GM18508 (cell line): ENCODE data around the gene NRG2.

Source experiments
- ATAC-seq: cut with Tn5 transposase; IDR thresholded peaks from one replicate; pipeline ENCODE4 v1.9.1; 2021; ENCODE audit warnings: moderate number of reproducible peaks; ENCODE audit not compliant: insufficient read depth, unreplicated experiment

NRG2 gene

GRCh38 chr5:139864716-139865483 is 178.2 kb downstream of the NRG2 start:
- ATAC-seq: no peak

- ATAC-seq: no peak
Observed at GRCh38 chr5:139863855-139864558, 179.1 kb downstream of the NRG2 start.

DNA sequence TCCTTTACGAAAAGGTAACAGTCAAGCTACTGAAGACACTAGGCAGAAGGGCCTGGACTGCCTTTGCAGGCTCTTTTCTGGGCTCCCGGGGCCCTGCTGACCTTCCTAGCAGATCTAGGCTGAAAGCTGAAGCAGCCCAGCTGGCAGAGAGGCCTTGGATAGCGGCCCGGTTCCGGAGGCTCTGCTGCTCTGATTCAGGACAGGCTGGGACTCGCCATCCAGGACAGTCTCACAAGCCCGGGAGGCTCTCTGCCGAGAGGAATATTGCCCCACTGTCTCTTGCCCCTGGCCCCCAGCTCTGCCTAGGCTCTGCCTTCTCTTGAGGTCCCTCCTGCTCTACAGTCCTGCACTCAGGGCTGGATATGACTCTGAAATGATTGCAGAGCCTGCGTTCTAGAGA is 179.7 kb downstream of the NRG2 start:
- ATAC-seq: no peak

- no peak for ATAC-seq
Observed at GRCh38 chr5:139862803-139863202, 180.3 kb downstream of the NRG2 start.

DNA sequence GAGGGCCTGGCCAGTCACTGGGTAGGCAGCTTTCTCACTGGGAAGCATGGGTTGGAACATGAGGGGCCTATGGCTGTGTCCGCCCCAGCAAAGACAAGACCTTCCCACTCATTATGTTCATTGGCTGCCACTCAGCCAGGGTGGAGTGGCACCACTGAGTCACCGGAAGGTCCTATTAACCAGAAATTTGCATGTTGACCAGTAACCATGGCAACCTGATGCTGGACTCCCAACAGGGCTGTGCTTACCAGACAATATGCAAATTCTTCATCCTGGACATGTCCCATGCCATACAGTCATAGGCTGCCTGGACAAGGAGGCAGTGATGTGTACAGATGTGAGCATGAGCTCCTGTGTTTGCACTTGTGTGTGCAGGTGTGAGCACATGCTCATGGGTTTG is 180.8 kb downstream of the NRG2 start:
- ATAC-seq: no peak

DNA sequence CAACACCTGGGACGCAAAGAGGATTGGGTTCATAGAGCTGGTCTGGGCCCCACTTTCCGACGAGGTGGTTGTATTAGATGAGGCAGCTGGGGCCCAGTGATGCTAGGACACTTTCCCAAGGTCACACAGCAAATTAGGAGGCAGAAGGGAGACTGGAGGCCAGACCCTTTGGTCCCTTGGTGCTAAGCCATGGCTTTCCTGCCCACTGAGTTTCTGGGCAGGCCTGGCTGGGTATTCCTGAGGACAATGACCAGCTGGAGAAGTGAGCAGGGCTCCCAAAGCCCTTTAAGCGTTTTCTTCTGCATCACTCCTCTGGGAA is 181.3 kb downstream of the NRG2 start:
- no peak for ATAC-seq

DNA sequence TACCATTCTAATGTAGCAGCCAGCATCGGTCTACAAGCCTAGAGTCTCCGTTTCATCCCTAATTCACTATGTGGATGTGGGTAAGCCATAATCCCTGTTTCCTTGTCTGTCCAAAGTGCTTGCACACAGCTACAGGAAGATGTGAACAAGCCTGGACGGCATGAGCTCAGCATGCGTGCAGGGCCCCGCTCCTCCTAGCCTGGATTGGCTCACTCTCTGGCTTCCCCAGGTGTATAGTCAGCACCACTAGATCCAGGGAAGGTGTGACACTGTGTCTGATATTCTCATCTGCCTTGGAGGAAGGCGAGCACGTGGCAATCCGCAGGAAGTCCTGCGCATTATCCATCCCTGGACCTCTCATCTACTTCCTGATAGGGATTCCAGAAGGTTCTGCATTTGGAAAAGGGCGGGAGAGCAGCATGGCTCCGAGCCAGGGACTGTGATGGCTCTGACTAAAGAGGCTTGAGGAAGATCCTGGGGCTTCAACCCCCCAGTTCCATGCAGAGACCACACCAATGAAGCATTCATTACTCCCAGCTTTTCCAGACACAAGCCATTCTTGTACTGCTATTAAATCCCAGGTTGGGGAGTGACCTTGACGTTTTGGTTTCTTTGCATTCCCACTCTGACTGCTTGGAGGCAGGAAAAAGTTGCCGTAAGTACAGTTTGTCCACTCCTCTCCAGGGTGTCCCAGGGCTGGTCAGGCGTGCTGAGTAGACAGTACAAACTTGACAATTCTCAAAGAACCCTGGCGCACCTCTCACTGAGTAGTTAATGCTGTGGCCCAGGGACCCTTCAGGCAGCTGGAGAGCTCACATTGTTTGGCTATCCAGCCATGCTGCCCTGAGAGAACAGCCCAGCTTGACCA is 181.8 kb downstream of the NRG2 start:
- ATAC-seq: no peak

DNA sequence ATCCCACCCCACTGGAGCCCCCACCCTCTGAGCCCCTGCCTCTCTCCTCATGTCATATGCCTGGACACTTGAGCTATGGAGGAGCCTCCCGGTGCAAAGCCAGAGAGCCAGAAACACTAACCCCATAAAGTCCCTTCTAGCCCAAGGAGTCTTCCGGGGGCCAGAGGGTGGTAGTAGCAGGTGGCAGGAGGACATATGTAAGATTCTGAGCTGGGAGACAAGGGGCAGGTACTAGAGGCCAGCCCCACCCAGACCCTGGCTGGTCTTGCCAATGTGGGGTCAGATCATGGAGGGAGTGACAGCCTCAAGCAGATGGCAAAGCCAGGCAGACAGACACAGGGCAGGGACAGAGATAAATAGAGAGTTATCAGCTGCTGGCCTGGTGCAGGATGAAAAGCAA is 184.1 kb downstream of the NRG2 start:
- no peak for ATAC-seq

GRCh38 chr5:139856714-139857113 is 186.4 kb downstream of the NRG2 start:
- ATAC-seq: no peak

DNA sequence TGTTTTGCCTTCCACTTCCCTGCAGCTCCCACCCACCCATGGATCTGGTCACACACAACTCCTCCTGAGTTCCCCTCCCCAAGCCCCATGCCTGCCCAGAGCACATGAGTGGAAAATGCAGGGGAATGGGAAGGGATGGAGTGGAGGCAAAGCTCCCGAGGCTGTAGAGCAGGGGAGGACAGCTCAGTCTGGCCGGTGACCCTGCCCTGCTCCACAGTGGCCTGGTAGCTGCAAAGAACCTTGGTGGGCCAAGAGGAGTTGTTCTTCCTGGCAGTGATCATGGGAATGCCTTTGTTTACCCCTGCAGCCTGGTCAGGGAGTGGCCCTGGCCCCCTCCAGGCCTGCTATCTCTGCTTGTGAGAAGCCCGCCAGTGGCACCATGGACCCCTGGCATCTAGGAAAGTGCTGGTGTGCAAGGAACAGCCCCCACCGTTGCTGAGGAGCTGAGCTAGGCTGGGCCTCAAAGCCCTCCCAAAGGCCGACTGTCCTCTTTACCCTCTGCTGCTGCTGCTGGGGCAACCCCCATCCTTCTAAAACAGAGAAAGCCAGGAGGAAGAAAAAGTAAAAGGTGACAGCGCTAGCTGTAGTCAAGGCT is 187.1 kb downstream of the NRG2 start:
- no peak for ATAC-seq

DNA sequence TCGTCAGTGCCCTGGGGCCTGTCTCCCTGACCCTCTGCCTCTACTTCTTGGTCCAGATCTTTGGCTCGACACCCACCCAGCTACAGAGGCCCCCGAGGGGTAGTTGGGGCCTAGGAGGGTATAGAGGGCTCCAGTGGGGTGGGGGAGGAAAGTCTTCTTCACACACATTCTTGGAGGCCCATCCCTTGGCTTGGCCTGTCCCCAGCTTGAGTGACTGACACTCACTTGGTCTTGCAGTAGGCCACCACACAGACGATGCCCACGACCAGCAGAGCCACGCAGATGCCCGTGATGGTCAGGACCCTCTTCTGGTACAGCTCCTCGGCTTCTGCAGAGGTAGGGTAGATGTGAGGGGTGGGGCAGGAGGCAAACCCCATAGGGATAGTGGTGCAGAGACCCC is 187.6 kb downstream of the NRG2 start:
- no peak for ATAC-seq

DNA sequence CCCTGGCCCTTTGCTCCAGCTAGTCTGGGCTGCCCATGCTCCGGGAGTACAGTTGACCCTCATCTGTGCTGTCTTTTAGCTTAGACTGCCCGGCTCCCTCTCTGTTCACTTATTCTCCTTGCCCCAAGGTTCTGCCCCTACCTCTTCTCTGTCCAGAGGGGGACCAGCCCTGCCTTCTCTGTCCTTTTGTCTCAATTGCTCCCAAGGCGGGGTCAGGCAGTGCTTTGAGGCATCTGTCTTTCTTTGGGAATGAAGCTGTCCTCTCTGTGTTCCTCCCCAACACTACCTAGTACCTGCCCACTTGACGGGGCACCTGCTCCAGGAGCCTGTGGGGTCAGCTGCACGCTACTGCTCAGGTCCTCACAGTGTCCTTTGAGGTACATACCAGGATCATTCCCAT is 188.1 kb downstream of the NRG2 start:
- ATAC-seq: no peak

GRCh38 chr5:139854029-139854605 is 189.0 kb downstream of the NRG2 start:
- ATAC-seq: no peak

GRCh38 chr5:139852696-139853095 is 190.4 kb downstream of the NRG2 start:
- ATAC-seq: no peak

GRCh38 chr5:139851558-139851957 is 191.5 kb downstream of the NRG2 start:
- ATAC-seq: no peak

DNA sequence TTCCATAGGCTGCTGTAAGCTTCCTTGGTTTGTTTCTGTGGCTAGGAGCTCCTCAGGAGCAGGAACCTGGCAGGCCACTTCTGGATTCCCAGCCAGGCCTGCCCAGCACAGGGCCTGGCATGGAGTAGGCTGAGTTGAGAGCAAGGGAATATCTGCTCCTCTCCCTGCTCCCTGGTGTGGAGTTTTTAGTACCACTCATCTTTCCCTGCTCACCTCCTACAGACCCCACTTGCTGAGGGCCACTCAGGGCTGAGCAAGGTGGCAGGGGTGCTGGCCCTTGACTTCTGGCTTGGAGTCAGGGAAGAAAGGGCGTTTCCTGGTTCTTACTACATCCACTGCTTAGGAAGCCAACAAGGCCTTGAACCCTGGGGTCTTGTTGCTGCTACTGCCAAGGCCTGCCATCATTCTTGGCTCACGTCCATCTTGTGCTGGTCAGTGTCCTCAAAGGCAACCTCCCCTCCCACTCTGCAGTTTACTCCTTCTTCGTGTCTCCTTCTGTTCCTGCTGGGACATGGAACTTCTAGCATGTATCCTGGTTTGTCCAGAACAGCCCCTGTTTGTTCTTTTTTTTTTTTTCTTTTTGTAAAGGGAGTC is 192.6 kb downstream of the NRG2 start:
- no peak for ATAC-seq

- ATAC-seq: no peak
Observed at GRCh38 chr5:139849942-139850341, 193.2 kb downstream of the NRG2 start.

GRCh38 chr5:139849501-139849900 is 193.6 kb downstream of the NRG2 start:
- no peak for ATAC-seq

DNA sequence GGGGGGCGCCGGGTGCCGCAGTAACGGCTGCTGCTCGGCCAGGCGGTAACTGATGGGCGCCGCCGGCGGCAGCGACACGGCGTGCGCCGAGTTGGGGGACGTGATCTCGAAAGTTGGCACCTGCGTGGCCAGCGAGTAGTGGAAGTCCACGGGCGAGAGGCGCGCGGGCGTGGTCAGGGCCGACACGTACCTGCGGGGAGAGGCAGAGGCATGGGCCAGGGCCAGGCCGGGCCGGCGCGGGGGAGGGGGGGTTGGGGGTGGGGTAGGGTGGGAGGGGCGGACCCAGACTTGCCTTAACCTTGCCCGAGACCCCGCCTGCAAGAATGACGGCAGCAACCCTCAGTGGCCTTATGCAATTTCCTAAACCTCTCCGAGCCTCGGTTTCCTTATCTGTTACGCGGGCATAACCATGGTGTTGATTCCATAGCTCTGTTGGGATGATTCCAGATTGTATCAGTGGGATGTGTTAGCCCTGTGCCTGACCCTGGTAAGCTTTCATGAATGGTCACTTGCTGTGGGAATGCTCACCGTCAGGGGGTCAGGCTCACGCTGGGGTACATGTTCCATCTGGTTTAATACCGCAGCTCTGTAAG is 194.5 kb downstream of the NRG2 start:
- no peak for ATAC-seq
